Measurements from ENCODE around the gene MAPK13. TPM values are rescaled to one million over a fixed set of nuclear protein-coding genes. Genes with fewer than 3 reads are reported as not detected.

The MAPK13 gene
- total and polyA plus RNA-seq, 2 donors (not counting 1 experiment from before 2014, with no cell fraction given) = 20.6 to 34.8 TPM

GRCh38 chr6:36141091-36141490 lies 10.8 kb downstream of the MAPK13 start:
- ATAC-seq (ENCODE audit: low read depth) = no peak

GRCh38 chr6:36141961-36142360 lies 11.6 kb downstream of the MAPK13 start:
- H2AFZ ChIP-seq (ENCODE audit: insufficient read depth, low read depth, low read length, poor library complexity, severe bottlenecking) = no peak overlapping the region
- H3K9me3 ChIP-seq (ENCODE audit: control extremely low read depth in 1 of 3, control insufficient read depth in 2 of 3, insufficient read depth in 1 of 3, low read length in 2 of 3) = no peaks in the 10 kb centered on the region
- H3K4me3 ChIP-seq (ENCODE audit: control extremely low read depth in 1 of 5, extremely low read depth in 1 of 5, insufficient read depth in 1 of 5, low read depth in 2 of 5, low read length in 4 of 5) = no peak overlapping the region
- WGBS (ENCODE audit: insufficient coverage) = 99% methylated on average over 4 of the region's 4 CpGs
- no peak for TF ChIP-seq EZH2 (IDR thresholded peaks at IDR 0.05; ENCODE audit: borderline replicate concordance, insufficient read depth, low read depth, low read length, poor library complexity, severe bottlenecking)
- no peak for TF ChIP-seq CTCF (IDR thresholded peaks at IDR 0.05)
- peaks cover 4 to 6% of the 10 kb centered on the region in 2 donors for H3K4me1 ChIP-seq (ENCODE audit: control insufficient read depth in 2 of 2, insufficient read depth in 2 of 2, low read length in 2 of 2)
- DNase-seq = no peak
- no peak overlapping the region for H3K9ac ChIP-seq (ENCODE audit: low read length)
- no peak overlapping the region for H3K27ac ChIP-seq (ENCODE audit: low read length in 2 of 2)
- no peaks in the 10 kb centered on the region for H4K20me1 ChIP-seq (ENCODE audit: control insufficient read depth, insufficient read depth, low read length, poor library complexity, severe bottlenecking)
- H3K27me3 ChIP-seq (replicated peaks in 1 of 4; ENCODE audit: control extremely low read depth in 1 of 4, control insufficient read depth in 3 of 4, insufficient read depth in 4 of 4, low read length in 3 of 4) = no peaks in the 10 kb centered on the region
- H3K27ac Mint-ChIP-seq = peak overlapping the region; percentile 47
- no peak for ATAC-seq (ENCODE audit: low read depth)
- no peak overlapping the region for H3K4me2 ChIP-seq (replicated peaks; ENCODE audit: low read depth, low read length, poor library complexity, severe bottlenecking)
- H3K4me1 Mint-ChIP-seq = peaks cover 7% of the 10 kb centered on the region
- intact Hi-C loops (cut with micrococcal nuclease) = no loop called here
- ChIA-PET POLR2A (no interaction called here), CTCF (interaction anchor here (0.8 to 1.5 kb wide), 3 partner anchors 11 to 62 kb away, joined by 3 to 5 read pairs (median 3); no protein-coding TSS in a partner anchor)
- H3K4me3 Mint-ChIP-seq = no peak overlapping the region
- H3K36me3 ChIP-seq (replicated peaks in 1 of 2; ENCODE audit: control extremely low read depth in 1 of 2, control insufficient read depth in 1 of 2, extremely low read depth in 1 of 2, insufficient read depth in 2 of 2, low read length in 1 of 2) = peaks cover 0 to 31% of the 10 kb centered on the region in 2 experiments
- no peaks in the 10 kb centered on the region for H3K9me3 Mint-ChIP-seq (ENCODE audit: insufficient read depth)
- H3K79me2 ChIP-seq (ENCODE audit: control insufficient read depth, insufficient read depth, low read length) = no peaks in the 10 kb centered on the region
- no peaks in the 10 kb centered on the region for H3K27me3 Mint-ChIP-seq

More at GRCh38 chr6:36141091-36141490, 10.8 kb downstream of the MAPK13 start:
- TF ChIP-seq CTCF (IDR thresholded peaks at IDR 0.05) (no peak), EZH2 (IDR thresholded peaks at IDR 0.05; ENCODE audit: borderline replicate concordance, insufficient read depth, low read depth, low read length, poor library complexity, severe bottlenecking) (no peak)
- DNase-seq = no peak
- Mint-ChIP-seq H3K4me3 (no peak overlapping the region), H3K27me3 (no peaks in the 10 kb centered on the region), H3K27ac (no peak overlapping the region), H3K4me1 (peaks cover 12% of the 10 kb centered on the region), H3K9me3 (ENCODE audit: insufficient read depth) (no peaks in the 10 kb centered on the region)
- H4K20me1 ChIP-seq (ENCODE audit: control insufficient read depth, insufficient read depth, low read length, poor library complexity, severe bottlenecking) = no peaks in the 10 kb centered on the region
- H3K27me3 ChIP-seq (replicated peaks in 1 of 4; ENCODE audit: control extremely low read depth in 1 of 4, control insufficient read depth in 3 of 4, insufficient read depth in 4 of 4, low read length in 3 of 4) = no peaks in the 10 kb centered on the region
- no peak overlapping the region for H3K4me2 ChIP-seq (replicated peaks; ENCODE audit: low read depth, low read length, poor library complexity, severe bottlenecking)
- H3K36me3 ChIP-seq (replicated peaks in 1 of 2; ENCODE audit: control extremely low read depth in 1 of 2, control insufficient read depth in 1 of 2, extremely low read depth in 1 of 2, insufficient read depth in 2 of 2, low read length in 1 of 2) = peaks cover 0 to 39% of the 10 kb centered on the region in 2 experiments
- ChIA-PET POLR2A (no interaction called here), CTCF (interaction anchor here (0.8 to 1.5 kb wide), 3 partner anchors 10 to 63 kb away, joined by 3 to 5 read pairs (median 3); no protein-coding TSS in a partner anchor)
- H3K9me3 ChIP-seq (ENCODE audit: control extremely low read depth in 1 of 3, control insufficient read depth in 2 of 3, insufficient read depth in 1 of 3, low read length in 2 of 3) = no peaks in the 10 kb centered on the region
- H3K79me2 ChIP-seq (ENCODE audit: control insufficient read depth, insufficient read depth, low read length) = no peaks in the 10 kb centered on the region
- no peak overlapping the region for H3K9ac ChIP-seq (ENCODE audit: low read length)
- no peak overlapping the region for H3K27ac ChIP-seq (ENCODE audit: low read length in 2 of 2)
- intact Hi-C loops (cut with micrococcal nuclease) = no loop called here
- WGBS (ENCODE audit: insufficient coverage) = 100% methylated on average over 1 of the region's 4 CpGs
- H2AFZ ChIP-seq (ENCODE audit: insufficient read depth, low read depth, low read length, poor library complexity, severe bottlenecking) = no peak overlapping the region
- H3K4me1 ChIP-seq (ENCODE audit: control insufficient read depth in 2 of 2, insufficient read depth in 2 of 2, low read length in 2 of 2) = peaks cover 8 to 10% of the 10 kb centered on the region in 2 donors
- no peak overlapping the region for H3K4me3 ChIP-seq (ENCODE audit: control extremely low read depth in 1 of 5, extremely low read depth in 1 of 5, insufficient read depth in 1 of 5, low read depth in 2 of 5, low read length in 4 of 5)
